Large intestine (tissue), 3 donors: ENCODE results near the gene GPR171. TPM values are rescaled to one million over a fixed set of nuclear protein-coding genes. Genes with fewer than 3 reads are reported as not detected.

Source experiments
- DNase-seq, 2 donors: peaks; one replicate each; pipeline versions ENCODE4 v3.0.0 to v3.0.0-alpha.2; 2013
- H3K27ac ChIP-seq: one replicate; pipeline ENCODE4 v1.5.1; 2013; ENCODE audit warnings: low read length
- H3K27me3 ChIP-seq: 2 replicates; pipeline ENCODE4 v1.6.1; 2013; ENCODE audit warnings: low read length; ENCODE audit not compliant: control insufficient read depth, insufficient read depth
- H3K36me3 ChIP-seq: 2 replicates; pipeline ENCODE4 v1.6.1; 2013; ENCODE audit warnings: low read length; ENCODE audit not compliant: control insufficient read depth, insufficient read depth
- H3K4me1 ChIP-seq: one replicate; pipeline ENCODE4 v1.6.1; 2013; ENCODE audit warnings: low read length; ENCODE audit not compliant: control insufficient read depth, insufficient read depth
- H3K4me3 ChIP-seq: one replicate; pipeline ENCODE4 v1.5.1; 2013; ENCODE audit warnings: low read length
- H3K9me3 ChIP-seq: one replicate; pipeline ENCODE4 v1.6.1; 2013; ENCODE audit warnings: mild to moderate bottlenecking, low read depth, low read length, moderate library complexity; ENCODE audit not compliant: control insufficient read depth
- WGBS: methylation state at CpG from one replicate; pipeline ENCODE4 v1.1.5; 2013; ENCODE audit warnings: low lambda C conversion rate; ENCODE audit not compliant: insufficient coverage; 5-methylcytosine and 5-hydroxymethylcytosine counted together
- polyA plus RNA-seq: library from polyadenylated mRNA; unstranded; fragments of 120-200 nt; gene quantifications from one replicate; pipeline ENCODE4 v1.2.1, GENCODE V29; 2013

The GPR171 gene
- polyA plus RNA-seq, 1 donor = 2.5 TPM

GRCh38 chr3:151214459-151214858 is 11.4 kb upstream of the GPR171 start:
- no peaks in the 10 kb centered on the region for H3K27me3 ChIP-seq
- H3K36me3 ChIP-seq = no peaks in the 10 kb centered on the region
- H3K4me3 ChIP-seq = no peak overlapping the region
- no peaks in the 10 kb centered on the region for H3K9me3 ChIP-seq
- WGBS = 67% methylated on average over 1 of the region's 1 CpG
- peaks cover 20% of the 10 kb centered on the region for H3K4me1 ChIP-seq
- no peak overlapping the region for H3K27ac ChIP-seq
- no peak for DNase-seq

GRCh38 chr3:151213881-151214280 is 10.9 kb upstream of the GPR171 start:
- Histone ChIP-seq H3K36me3 (no peaks in the 10 kb centered on the region), H3K27me3 (no peaks in the 10 kb centered on the region), H3K9me3 (no peaks in the 10 kb centered on the region), H3K4me3 (no peak overlapping the region), H3K27ac (no peak overlapping the region), H3K4me1 (peaks cover 23% of the 10 kb centered on the region)
- WGBS = no CpG with 5 or more reads among the region's 5 CpGs
- no peak for DNase-seq

GRCh38 chr3:151213151-151213550 is 10.1 kb upstream of the GPR171 start:
- H3K27me3 ChIP-seq = no peaks in the 10 kb centered on the region
- no CpG with 5 or more reads among the region's 4 CpGs for WGBS
- H3K27ac ChIP-seq = no peak overlapping the region

GRCh38 chr3:151210676-151211381 is 7.8 kb upstream of the GPR171 start:
- WGBS = no CpG with 5 or more reads among the region's 4 CpGs
- Histone ChIP-seq H3K4me1 (peaks cover 23% of the 10 kb centered on the region), H3K36me3 (no peaks in the 10 kb centered on the region), H3K27ac (peak overlapping the region; percentile 93), H3K4me3 (peak overlapping the region; percentile 34), H3K9me3 (no peaks in the 10 kb centered on the region), H3K27me3 (no peaks in the 10 kb centered on the region)
- DNase-seq = peak; percentile 80 to 92

More at GRCh38 chr3:151213151-151213550, 10.1 kb upstream of the GPR171 start:
- no peaks in the 10 kb centered on the region for H3K9me3 ChIP-seq
- DNase-seq = no peak
- no peak overlapping the region for H3K4me3 ChIP-seq
- peaks cover 23% of the 10 kb centered on the region for H3K4me1 ChIP-seq
- no peaks in the 10 kb centered on the region for H3K36me3 ChIP-seq

- Histone ChIP-seq H3K4me1 (peaks cover 23% of the 10 kb centered on the region), H3K4me3 (no peak overlapping the region), H3K36me3 (no peaks in the 10 kb centered on the region), H3K9me3 (no peaks in the 10 kb centered on the region), H3K27me3 (no peaks in the 10 kb centered on the region), H3K27ac (peak overlapping the region; percentile 93)
- no CpG with 5 or more reads among the region's 3 CpGs for whole genome bisulfite sequencing
- DNase-seq = peak in 1 of 2 donors; percentile 35
These were observed 6.6 kb upstream of the GPR171 start for GRCh38 chr3:151209654-151210053.

GRCh38 chr3:151206201-151206600 is 3.2 kb upstream of the GPR171 start:
- 100% methylated on average over 2 of the region's 3 CpGs for whole genome bisulfite sequencing
- Histone ChIP-seq H3K4me1 (peaks cover 18% of the 10 kb centered on the region), H3K9me3 (no peaks in the 10 kb centered on the region), H3K27me3 (no peaks in the 10 kb centered on the region), H3K36me3 (no peaks in the 10 kb centered on the region), H3K27ac (no peak overlapping the region), H3K4me3 (no peak overlapping the region)
- DNase-seq = no peak

- H3K9me3 ChIP-seq = no peaks in the 10 kb centered on the region
- H3K4me3 ChIP-seq = no peak overlapping the region
- no peaks in the 10 kb centered on the region for H3K27me3 ChIP-seq
- H3K27ac ChIP-seq = no peak overlapping the region
- DNase-seq = no peak
- H3K36me3 ChIP-seq = no peaks in the 10 kb centered on the region
- 80% methylated on average over 1 of the region's 6 CpGs for WGBS
- H3K4me1 ChIP-seq = peaks cover 13% of the 10 kb centered on the region
These were observed 2.5 kb upstream of the GPR171 start for GRCh38 chr3:151205482-151205881.

GRCh38 chr3:151204530-151205402 is 1.8 kb upstream of the GPR171 start:
- Histone ChIP-seq H3K9me3 (no peaks in the 10 kb centered on the region), H3K4me3 (no peak overlapping the region), H3K27me3 (no peaks in the 10 kb centered on the region), H3K27ac (no peak overlapping the region), H3K36me3 (no peaks in the 10 kb centered on the region), H3K4me1 (peaks cover 6% of the 10 kb centered on the region)
- WGBS = 89% methylated on average over 3 of the region's 3 CpGs
- no peak for DNase-seq

GRCh38 chr3:151201051-151201730 is 1.8 kb downstream of the GPR171 start:
- Histone ChIP-seq H3K9me3 (no peaks in the 10 kb centered on the region), H3K36me3 (no peaks in the 10 kb centered on the region), H3K27ac (no peak overlapping the region), H3K4me1 (peaks cover 8% of the 10 kb centered on the region), H3K27me3 (no peaks in the 10 kb centered on the region), H3K4me3 (no peak overlapping the region)
- 86% methylated on average over 3 of the region's 7 CpGs for WGBS
- no peak for DNase-seq

GRCh38 chr3:151200586-151200985 is 2.4 kb downstream of the GPR171 start:
- H3K9me3 ChIP-seq = no peaks in the 10 kb centered on the region
- peaks cover 8% of the 10 kb centered on the region for H3K4me1 ChIP-seq
- no peak for DNase-seq
- no CpG with 5 or more reads among the region's 2 CpGs for WGBS
- H3K27ac ChIP-seq = no peak overlapping the region
- no peaks in the 10 kb centered on the region for H3K36me3 ChIP-seq
- no peaks in the 10 kb centered on the region for H3K27me3 ChIP-seq
- H3K4me3 ChIP-seq = no peak overlapping the region
